ENCODE results near the gene CHST15.

The CHST15 gene

DNA sequence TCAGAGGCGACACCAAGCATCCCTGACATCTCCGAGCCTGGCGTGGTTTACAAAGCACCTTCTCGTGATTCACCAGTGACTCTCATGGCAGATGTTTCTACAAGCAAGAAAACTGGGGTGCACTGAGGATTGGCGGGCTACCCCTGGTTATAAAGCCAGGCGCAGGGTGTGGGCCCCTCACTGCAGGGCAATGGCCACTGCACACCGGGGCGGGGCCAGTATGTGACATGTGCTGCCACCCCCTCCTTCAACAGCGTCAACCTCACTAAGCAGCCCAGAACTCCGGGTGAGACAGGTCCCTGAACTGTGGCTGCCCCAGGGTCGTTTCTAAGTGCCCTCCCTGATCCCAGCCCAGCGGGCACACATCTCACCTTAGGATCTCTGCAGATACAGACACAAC is 63.8 kb downstream of the CHST15 start:
- POLR2A ChIA-PET: no interaction called here
- no peak for TF ChIP-seq CTCF (IDR thresholded peaks at IDR 0.05; ENCODE audit: insufficient read depth, low read length, missing control alignments)
- no peak for DNase-seq (ENCODE audit: low read depth, low spot score)
- CTCF ChIA-PET: interaction anchor here (1.1 kb wide), 1 partner anchor 359 kb away, joined by 6 read pairs; no protein-coding TSS in a partner anchor
- no peak overlapping the region for H3K4me3 ChIP-seq (ENCODE audit: low read depth, low read length)

DNA sequence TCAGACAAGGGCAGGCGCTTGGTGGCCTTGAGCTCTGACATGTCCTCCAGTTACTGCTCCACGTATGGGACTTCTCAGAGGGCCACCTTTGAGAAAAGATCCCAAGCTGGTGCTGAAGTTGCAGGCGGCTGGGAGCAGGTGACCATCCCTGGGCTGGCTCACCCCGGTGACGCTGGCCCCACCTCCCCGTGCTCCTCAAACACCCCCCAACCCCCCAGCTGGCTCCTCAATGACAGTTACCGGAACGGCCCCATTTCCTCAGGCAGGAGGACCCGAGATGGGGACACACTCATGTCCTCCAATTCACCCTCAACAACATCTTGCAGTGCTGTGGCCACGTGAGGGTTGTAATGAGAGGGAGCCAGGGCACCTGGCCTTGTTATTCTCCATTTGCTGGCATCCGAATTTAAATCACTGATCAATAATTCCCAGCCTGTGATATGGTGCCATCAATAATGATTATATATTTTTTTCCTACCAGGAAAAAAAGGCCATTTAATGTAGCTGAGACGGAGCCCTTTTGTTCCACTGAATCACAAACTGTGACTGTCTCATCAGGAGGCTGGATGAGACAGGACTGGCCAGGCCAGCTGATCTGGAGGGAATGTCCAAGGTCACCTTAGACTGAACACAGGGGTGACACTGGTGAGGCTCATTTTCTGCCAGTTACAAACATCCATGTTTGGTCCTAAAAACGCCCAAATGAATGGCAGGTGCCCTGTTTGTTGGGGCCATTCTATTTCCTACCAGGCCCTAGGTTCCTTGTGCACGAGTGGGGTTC is 64.5 kb downstream of the CHST15 start:
- H3K4me3 ChIP-seq (ENCODE audit: low read depth, low read length): no peak overlapping the region
- ChIA-PET POLR2A (no interaction called here), CTCF (interaction anchor here (1.1 kb wide), 1 partner anchor 360 kb away, joined by 6 read pairs; no protein-coding TSS in a partner anchor)
- TF ChIP-seq CTCF (IDR thresholded peaks at IDR 0.05; ENCODE audit: insufficient read depth, low read length, missing control alignments): no peak
- DNase-seq (ENCODE audit: low read depth, low spot score): no peak

GRCh38 chr10:124027651-124028050 is 65.7 kb downstream of the CHST15 start:
- TF ChIP-seq CTCF (IDR thresholded peaks at IDR 0.05; ENCODE audit: insufficient read depth, low read length, missing control alignments): no peak
- CTCF ChIA-PET: no interaction called here
- DNase-seq (ENCODE audit: low read depth, low spot score): no peak
- POLR2A ChIA-PET: no interaction called here
- H3K4me3 ChIP-seq (ENCODE audit: low read depth, low read length): no peak overlapping the region

DNA sequence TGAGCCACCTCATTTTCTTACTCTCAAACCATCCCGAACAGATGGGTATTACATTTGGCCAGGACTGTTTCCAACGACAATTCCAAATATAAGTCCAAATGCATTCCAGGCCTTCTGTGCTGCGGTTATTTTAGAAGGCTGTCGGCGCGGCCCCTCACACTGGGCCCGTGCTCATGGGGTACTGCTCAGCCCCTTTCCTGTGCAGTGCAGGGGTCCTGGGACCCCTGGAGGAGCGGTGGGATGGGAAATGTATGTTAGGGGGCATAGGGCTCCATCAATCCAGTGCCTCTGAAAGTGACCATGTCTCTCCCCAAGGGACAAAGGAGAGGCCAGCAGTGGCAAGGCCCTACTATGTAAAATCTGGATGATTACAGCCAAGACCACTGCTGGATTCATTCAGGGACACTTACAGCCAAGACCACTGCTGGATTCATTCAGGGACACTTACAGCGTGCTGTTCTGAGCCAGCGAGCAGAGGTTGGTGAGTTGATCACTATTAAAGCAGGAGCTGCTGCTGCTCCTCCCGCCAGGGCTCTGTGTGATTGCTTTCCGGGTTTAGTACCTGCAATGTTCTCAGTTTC is 66.3 kb downstream of the CHST15 start:
- no peak for DNase-seq (ENCODE audit: low read depth, low spot score)
- ChIA-PET POLR2A (no interaction called here), CTCF (interaction anchor here (1.2 kb wide), 1 partner anchor 362 kb away, joined by 7 read pairs; no protein-coding TSS in a partner anchor)

GRCh38 chr10:124026589-124026939 is 66.8 kb downstream of the CHST15 start:
- TF ChIP-seq CTCF (IDR thresholded peaks at IDR 0.05; ENCODE audit: insufficient read depth, low read length, missing control alignments): no peak
- CTCF ChIA-PET: interaction anchor here (1.2 to 1.4 kb wide), 2 partner anchors 363 to 377 kb away, joined by 3 to 7 read pairs; no protein-coding TSS in a partner anchor
- no peak for DNase-seq (ENCODE audit: low read depth, low spot score)
- no peak overlapping the region for H3K4me3 ChIP-seq (ENCODE audit: low read depth, low read length)
- POLR2A ChIA-PET: no interaction called here

More for the DNA sequence above, 66.3 kb downstream of the CHST15 start:
- no peak overlapping the region for H3K4me3 ChIP-seq (ENCODE audit: low read depth, low read length)
- TF ChIP-seq CTCF (IDR thresholded peaks at IDR 0.05; ENCODE audit: insufficient read depth, low read length, missing control alignments): no peak

Measured in AG04449 (cell line).